Measurements from ENCODE around the gene REPS1.

- TF ChIP-seq CTCF (IDR thresholded peaks at IDR 0.05), result no peak
- TF ChIP-seq POLR2AphosphoS5 (IDR thresholded peaks at IDR 0.05), result no peak
- TF ChIP-seq POLR2A (IDR thresholded peaks at IDR 0.05), result no peak
These were observed 8.0 kb downstream of the REPS1 start for GRCh38 chr6:138979813-138980668.
